Ishikawa (cell line): ENCODE data around the gene TERT.

Experiments
- CEBPB ChIP-seq: IDR thresholded peaks from 2 replicates; pipeline ENCODE4 v1.6.1; 2012
- CREB1 ChIP-seq: IDR thresholded peaks from 2 replicates; pipeline ENCODE4 v1.6.1; 2012; ENCODE audit warnings: low read depth
- EGR1 ChIP-seq: IDR thresholded peaks from 2 replicates; pipeline ENCODE4 v1.6.1; 2012
- EP300 ChIP-seq: IDR thresholded peaks from 2 replicates; pipeline ENCODE4 v1.6.1; 2012; ENCODE audit warnings: borderline replicate concordance
- FOXM1 ChIP-seq: IDR thresholded peaks from 2 replicates; pipeline ENCODE4 v1.6.1; 2012; ENCODE audit warnings: low read depth, borderline replicate concordance
- NFIC ChIP-seq: IDR thresholded peaks from 2 replicates; pipeline ENCODE4 v1.6.1; 2012
- RAD21 ChIP-seq: IDR thresholded peaks from 2 replicates; pipeline ENCODE4 v1.6.1; 2012; ENCODE audit warnings: low read depth
- TAF1 ChIP-seq: IDR thresholded peaks from 2 replicates; pipeline ENCODE4 v1.6.1; 2012; ENCODE audit warnings: low read depth, mild to moderate bottlenecking
- TCF12 ChIP-seq: IDR thresholded peaks from 2 replicates; pipeline ENCODE4 v1.6.1; 2012; ENCODE audit warnings: low read depth
- TEAD4 ChIP-seq: IDR thresholded peaks from 2 replicates; pipeline ENCODE4 v1.6.1; 2012
- YY1 ChIP-seq: IDR thresholded peaks from 2 replicates; pipeline ENCODE4 v1.6.1; 2012; ENCODE audit warnings: low read depth
- ZBTB7A ChIP-seq: IDR thresholded peaks from 2 replicates; pipeline ENCODE4 v1.6.1; 2012; ENCODE audit warnings: low read depth
- TF ChIP-seq, protein P1 (sequence below): IDR thresholded peaks from 2 replicates; pipeline ENCODE4 v1.6.1; 2012
- TF ChIP-seq, protein P2 (sequence below): IDR thresholded peaks from 2 replicates; pipeline ENCODE4 v1.6.1; 2012; ENCODE audit warnings: low read depth, mild to moderate bottlenecking
- TF ChIP-seq, protein P3 (sequence below): IDR thresholded peaks from 2 replicates; pipeline ENCODE4 v1.6.1; 2012

TERT gene

DNA sequence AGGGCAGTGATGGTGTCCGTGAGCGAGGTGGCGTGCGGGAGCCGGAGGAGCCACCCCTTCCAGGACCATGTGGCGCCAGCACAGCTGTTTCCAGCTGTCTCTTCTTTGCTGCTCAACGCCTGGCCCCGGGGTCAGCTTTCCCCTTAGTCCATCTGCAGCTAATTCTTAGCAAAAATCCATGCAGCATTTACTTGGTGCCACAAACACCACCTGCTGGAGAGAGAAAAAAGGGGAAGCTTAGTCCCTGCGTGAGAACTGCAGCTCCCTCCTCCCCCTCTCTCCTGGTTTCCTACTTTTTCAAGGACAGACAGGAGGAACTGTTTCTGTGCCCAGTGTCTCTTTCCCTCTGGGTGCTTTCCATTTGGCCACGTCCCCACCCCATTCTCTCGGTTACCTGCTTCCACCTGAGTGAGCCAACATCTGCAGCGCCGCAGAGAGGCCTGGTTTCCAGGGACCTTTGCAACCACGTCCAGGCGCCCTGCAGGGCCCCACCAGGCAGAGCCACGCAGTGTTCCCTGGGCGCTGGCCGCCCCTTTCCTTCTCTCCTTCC lies 90.1 kb downstream of the TERT start:
- TF ChIP-seq YY1 (no peak), TCF12 (no peak), RAD21 (peak; percentile 38; the same call in 1 of the 2 replicates)

DNA sequence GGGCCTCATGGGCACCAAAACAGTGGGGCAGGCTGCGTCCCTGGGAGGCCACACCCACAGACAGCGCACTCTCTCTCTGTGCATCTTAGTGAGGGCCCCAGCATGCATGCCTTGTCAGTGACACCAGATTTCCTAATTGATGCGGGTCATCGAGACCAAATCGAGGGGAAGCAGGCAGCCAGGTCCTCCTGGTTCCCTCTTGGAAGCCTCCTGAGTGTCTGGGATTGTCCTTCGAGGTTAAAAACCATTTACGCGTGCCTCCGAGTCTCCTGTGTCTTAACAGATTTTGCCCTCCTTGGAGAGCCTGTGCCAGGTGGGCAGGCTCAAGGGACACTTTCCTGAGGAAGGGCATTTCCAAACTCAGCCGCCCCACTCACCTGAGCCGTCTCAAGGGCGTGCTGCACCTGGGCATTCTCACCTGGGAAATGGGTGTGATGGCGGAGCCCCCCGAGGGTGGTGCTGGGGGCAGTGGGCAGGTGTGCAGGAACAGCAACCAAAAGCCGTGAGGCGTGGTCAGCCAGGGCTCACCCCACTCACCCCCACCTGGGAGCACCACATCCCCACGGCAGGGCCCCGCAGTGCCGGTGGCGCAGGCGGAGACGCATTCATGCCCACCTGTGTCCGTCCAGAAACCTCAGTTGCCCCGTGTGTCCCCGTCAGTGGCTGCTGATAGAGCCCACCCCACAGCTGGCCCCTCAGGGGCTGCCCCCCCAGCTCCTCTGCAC lies 90.7 kb downstream of the TERT start:
- no peak for TF ChIP-seq NFIC
- no peak for TF ChIP-seq TAF1
- no peak for TF ChIP-seq TCF12
- TF ChIP-seq, protein P1, sequence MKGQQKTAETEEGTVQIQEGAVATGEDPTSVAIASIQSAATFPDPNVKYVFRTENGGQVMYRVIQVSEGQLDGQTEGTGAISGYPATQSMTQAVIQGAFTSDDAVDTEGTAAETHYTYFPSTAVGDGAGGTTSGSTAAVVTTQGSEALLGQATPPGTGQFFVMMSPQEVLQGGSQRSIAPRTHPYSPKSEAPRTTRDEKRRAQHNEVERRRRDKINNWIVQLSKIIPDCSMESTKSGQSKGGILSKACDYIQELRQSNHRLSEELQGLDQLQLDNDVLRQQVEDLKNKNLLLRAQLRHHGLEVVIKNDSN: no peak
- no peak for TF ChIP-seq EP300
- TF ChIP-seq CREB1: no peak
- no peak for TF ChIP-seq TEAD4
- TF ChIP-seq, protein P2, sequence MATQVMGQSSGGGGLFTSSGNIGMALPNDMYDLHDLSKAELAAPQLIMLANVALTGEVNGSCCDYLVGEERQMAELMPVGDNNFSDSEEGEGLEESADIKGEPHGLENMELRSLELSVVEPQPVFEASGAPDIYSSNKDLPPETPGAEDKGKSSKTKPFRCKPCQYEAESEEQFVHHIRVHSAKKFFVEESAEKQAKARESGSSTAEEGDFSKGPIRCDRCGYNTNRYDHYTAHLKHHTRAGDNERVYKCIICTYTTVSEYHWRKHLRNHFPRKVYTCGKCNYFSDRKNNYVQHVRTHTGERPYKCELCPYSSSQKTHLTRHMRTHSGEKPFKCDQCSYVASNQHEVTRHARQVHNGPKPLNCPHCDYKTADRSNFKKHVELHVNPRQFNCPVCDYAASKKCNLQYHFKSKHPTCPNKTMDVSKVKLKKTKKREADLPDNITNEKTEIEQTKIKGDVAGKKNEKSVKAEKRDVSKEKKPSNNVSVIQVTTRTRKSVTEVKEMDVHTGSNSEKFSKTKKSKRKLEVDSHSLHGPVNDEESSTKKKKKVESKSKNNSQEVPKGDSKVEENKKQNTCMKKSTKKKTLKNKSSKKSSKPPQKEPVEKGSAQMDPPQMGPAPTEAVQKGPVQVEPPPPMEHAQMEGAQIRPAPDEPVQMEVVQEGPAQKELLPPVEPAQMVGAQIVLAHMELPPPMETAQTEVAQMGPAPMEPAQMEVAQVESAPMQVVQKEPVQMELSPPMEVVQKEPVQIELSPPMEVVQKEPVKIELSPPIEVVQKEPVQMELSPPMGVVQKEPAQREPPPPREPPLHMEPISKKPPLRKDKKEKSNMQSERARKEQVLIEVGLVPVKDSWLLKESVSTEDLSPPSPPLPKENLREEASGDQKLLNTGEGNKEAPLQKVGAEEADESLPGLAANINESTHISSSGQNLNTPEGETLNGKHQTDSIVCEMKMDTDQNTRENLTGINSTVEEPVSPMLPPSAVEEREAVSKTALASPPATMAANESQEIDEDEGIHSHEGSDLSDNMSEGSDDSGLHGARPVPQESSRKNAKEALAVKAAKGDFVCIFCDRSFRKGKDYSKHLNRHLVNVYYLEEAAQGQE: no peak
- TF ChIP-seq RAD21: no peak
- no peak for TF ChIP-seq FOXM1
- TF ChIP-seq, protein P3, sequence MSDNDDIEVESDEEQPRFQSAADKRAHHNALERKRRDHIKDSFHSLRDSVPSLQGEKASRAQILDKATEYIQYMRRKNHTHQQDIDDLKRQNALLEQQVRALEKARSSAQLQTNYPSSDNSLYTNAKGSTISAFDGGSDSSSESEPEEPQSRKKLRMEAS: no peak

DNA sequence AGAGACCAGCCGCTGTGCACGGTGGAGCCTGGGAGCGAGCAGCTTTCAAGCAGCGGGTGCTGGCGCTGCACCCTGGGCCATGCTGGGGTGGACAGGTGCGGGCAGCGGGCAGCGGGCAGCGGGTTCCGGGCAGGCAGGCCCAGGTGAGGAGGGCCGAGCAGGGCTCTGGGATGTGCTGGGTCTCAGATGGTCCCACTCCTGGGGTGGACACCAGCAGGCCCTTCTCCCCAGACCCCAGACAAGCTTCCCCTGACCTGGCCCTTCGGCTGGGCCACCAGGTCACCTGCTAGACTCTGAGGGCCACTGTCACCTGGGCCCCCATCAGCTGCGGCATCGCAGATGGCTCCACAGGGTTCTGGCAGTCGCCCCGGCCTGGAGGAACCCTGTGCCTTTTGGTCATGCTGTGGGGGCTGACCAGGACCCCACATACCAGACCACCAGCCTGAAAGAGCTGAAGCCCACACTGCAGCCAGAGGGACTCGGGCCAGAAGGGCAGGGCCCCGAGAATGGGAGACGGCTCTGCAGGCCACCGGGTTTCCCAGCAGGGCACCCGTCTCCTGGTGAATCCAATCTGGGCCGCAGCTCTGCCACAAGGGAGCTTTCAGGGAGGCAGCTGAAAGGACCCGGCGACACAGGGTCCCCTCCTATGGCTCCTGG lies 91.4 kb downstream of the TERT start:
- TF ChIP-seq NFIC (no peak), TAF1 (no peak), FOXM1 (no peak), TEAD4 (no peak), ZBTB7A (no peak), CEBPB (no peak), EGR1 (no peak), EP300 (no peak), YY1 (no peak), RAD21 (no peak), CREB1 (no peak), TCF12 (no peak)
- TF ChIP-seq, protein P2: no peak
- TF ChIP-seq, protein P1: no peak
- TF ChIP-seq, protein P3: no peak
